Osteoblast (primary cell): ENCODE data around the gene BCAS3. TPM values are rescaled to one million over a fixed set of nuclear protein-coding genes. Genes with fewer than 3 reads are reported as not detected.
A peak's percentile ranks its signal among the peaks of the same experiment; 100 is the strongest.

ENCODE experiments used
- DNase-seq: peaks from one replicate; pipeline ENCODE4 v3.0.0; 2011; ENCODE audit warnings: low spot score, mixed read lengths; ENCODE audit not compliant: insufficient read length; ENCODE audit errors: missing footprints
- H2AFZ ChIP-seq: 2 replicates; pipeline ENCODE4 v1.6.0; 2011; ENCODE audit warnings: mild to moderate bottlenecking, low read length
- H3K27ac ChIP-seq: 2 replicates; pipeline ENCODE4 v1.5.1; 2011; ENCODE audit warnings: mild to moderate bottlenecking, low read depth, low read length, moderate library complexity
- H3K27me3 ChIP-seq: 2 replicates; pipeline ENCODE4 v1.6.0; 2012; ENCODE audit warnings: mild to moderate bottlenecking, control low read depth, inconsistent platforms, low read length, moderate library complexity; ENCODE audit not compliant: insufficient read depth
- H3K36me3 ChIP-seq: 2 replicates; pipeline ENCODE4 v1.5.1; 2011; ENCODE audit warnings: mild to moderate bottlenecking, low read length, control low read depth, moderate library complexity; ENCODE audit not compliant: insufficient read depth
- H3K4me1 ChIP-seq: 2 replicates; pipeline ENCODE4 v1.5.1; 2011; ENCODE audit warnings: mild to moderate bottlenecking, low read length, control low read depth, moderate library complexity; ENCODE audit not compliant: insufficient read depth
- H3K4me2 ChIP-seq: 2 replicates; pipeline ENCODE4 v1.6.0; 2011; ENCODE audit warnings: mild to moderate bottlenecking, low read length; ENCODE audit not compliant: insufficient read depth
- H3K4me3 ChIP-seq: fragments of 200-600 bp; sonication (generic); 3 replicates; pipeline ENCODE4 v1.5.1; 2012; ENCODE audit warnings: mild to moderate bottlenecking, low read length, inconsistent platforms; ENCODE audit not compliant: insufficient read depth
- H3K79me2 ChIP-seq: 2 replicates; pipeline ENCODE4 v1.6.0; 2012; ENCODE audit warnings: mild to moderate bottlenecking, low read length, control low read depth, inconsistent platforms; ENCODE audit not compliant: insufficient read depth
- H3K9me3 ChIP-seq: 2 replicates; pipeline ENCODE4 v1.5.1; 2011; ENCODE audit warnings: low read depth, low read length, control low read depth
- H4K20me1 ChIP-seq: 2 replicates; pipeline ENCODE4 v1.6.0; 2012; ENCODE audit warnings: mild to moderate bottlenecking, low read length, control low read depth; ENCODE audit not compliant: insufficient read depth
- total RNA-seq: library from RNA; depleted of rRNA; stranded (reverse); fragments of >200 nt; gene quantifications from 2 replicates; pipeline ENCODE4 v1.2.3, GENCODE V29; 2012
- TF ChIP-seq, protein P1 (sequence below): IDR thresholded peaks from 2 replicates; pipeline ENCODE4 v1.5.1; 2011; ENCODE audit warnings: mild to moderate bottlenecking, low read depth, low read length, moderate library complexity; ENCODE audit errors: extremely low read depth

The BCAS3 gene
- 31.5 and 32.7 TPM in 2 replicates for total RNA-seq

DNA sequence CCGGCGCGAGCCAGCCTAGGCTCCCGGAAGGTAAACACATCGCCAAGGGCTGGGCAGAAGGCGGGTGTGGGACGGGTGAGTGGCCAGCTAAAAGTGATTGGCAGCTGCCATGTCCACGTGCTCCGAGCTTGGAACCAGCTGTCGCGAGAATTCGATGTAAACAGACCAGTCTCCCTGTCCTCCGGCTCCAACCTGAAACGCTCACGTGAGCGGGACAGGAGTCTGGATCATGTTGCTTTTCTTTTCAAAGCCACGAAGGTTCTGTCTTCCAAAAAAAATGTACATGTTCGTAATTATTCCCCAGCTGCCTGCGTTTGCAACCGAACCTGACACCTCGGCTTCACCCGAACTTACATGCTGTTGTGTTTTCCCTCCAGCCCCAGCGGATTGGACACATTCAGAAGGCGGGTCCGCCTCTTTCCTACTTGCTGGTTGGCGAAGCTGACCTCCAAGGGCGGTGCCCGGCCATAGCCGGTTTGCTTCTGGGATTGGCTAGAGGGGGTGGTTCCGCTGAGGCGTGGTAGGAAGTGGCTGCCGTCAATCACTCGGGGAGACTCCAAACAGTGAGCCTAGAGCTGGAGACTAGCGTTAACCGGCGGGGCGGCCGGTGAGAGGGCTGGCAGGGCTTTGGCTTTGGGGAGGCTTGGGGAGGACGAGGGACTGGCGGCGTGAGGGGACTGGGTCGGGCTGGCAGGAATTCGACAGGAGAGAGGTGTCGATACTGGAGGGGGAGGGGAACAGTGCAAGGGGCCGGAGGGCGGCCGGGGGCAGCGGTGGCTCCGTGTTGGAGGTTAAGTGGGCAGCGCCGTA is at the start of gene BCAS3:
Gene BCAS3, plus strand, starts transcription at position 544 of the 810 bp plus-strand sequence.
- peaks cover 8% of the 10 kb centered on the region for H3K79me2 ChIP-seq
- H3K36me3 ChIP-seq: no peaks in the 10 kb centered on the region
- H4K20me1 ChIP-seq: no peaks in the 10 kb centered on the region
- H3K27me3 ChIP-seq: no peaks in the 10 kb centered on the region
- peak within 1 kb of the TSS; percentile 97 for H2AFZ ChIP-seq
- peak within 1 kb of the TSS; percentile 95 for H3K4me2 ChIP-seq
- TF ChIP-seq, protein P1, sequence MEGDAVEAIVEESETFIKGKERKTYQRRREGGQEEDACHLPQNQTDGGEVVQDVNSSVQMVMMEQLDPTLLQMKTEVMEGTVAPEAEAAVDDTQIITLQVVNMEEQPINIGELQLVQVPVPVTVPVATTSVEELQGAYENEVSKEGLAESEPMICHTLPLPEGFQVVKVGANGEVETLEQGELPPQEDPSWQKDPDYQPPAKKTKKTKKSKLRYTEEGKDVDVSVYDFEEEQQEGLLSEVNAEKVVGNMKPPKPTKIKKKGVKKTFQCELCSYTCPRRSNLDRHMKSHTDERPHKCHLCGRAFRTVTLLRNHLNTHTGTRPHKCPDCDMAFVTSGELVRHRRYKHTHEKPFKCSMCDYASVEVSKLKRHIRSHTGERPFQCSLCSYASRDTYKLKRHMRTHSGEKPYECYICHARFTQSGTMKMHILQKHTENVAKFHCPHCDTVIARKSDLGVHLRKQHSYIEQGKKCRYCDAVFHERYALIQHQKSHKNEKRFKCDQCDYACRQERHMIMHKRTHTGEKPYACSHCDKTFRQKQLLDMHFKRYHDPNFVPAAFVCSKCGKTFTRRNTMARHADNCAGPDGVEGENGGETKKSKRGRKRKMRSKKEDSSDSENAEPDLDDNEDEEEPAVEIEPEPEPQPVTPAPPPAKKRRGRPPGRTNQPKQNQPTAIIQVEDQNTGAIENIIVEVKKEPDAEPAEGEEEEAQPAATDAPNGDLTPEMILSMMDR: no peak
- peaks cover 11% of the 10 kb centered on the region for H3K4me1 ChIP-seq
- H3K27ac ChIP-seq: peak within 1 kb of the TSS; percentile 71
- no peaks in the 10 kb centered on the region for H3K9me3 ChIP-seq
- H3K4me3 ChIP-seq: peak within 1 kb of the TSS; percentile 89
- DNase-seq: peak; percentile 99

DNA sequence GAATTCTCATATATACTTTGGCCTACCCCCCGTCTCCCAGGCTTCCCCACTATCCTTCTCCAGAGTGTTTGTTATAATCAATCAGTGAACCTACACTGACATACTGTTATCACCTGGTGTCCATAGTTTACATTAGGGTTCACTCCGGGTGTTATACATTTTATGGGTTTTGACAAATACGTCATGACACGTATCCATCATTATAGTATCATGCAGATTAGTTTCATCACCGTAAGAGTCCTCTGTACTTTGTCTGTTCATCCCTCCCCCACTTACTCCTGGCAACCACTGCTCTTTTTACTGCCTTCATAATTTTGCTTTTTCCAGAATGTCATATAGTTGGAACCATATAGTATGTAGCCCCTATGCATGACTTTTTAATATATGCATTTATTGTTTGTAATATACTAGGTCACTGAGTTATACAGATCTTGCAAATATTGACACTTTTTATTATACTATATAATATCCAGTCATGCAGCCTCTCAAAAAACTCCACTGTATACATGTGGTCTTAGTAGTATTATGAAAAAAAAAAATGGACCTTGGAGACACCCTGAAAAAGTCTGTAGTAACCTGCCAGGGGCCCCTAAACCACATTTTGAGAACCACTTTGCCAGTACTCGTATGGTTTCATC is 49.3 kb upstream of the BCAS3 start:
- DNase-seq: no peak
- H3K27me3 ChIP-seq: no peaks in the 10 kb centered on the region
- peaks cover 18% of the 10 kb centered on the region for H3K79me2 ChIP-seq
- no peaks in the 10 kb centered on the region for H3K4me1 ChIP-seq
- no peak overlapping the region for H3K27ac ChIP-seq
- peaks cover 4% of the 10 kb centered on the region for H3K36me3 ChIP-seq
- TF ChIP-seq, protein P1: no peak
- no peak overlapping the region for H3K4me3 ChIP-seq
- peaks cover 2% of the 10 kb centered on the region for H4K20me1 ChIP-seq
- H3K9me3 ChIP-seq: no peaks in the 10 kb centered on the region
- H3K4me2 ChIP-seq: no peak overlapping the region
- H2AFZ ChIP-seq: no peak overlapping the region

DNA sequence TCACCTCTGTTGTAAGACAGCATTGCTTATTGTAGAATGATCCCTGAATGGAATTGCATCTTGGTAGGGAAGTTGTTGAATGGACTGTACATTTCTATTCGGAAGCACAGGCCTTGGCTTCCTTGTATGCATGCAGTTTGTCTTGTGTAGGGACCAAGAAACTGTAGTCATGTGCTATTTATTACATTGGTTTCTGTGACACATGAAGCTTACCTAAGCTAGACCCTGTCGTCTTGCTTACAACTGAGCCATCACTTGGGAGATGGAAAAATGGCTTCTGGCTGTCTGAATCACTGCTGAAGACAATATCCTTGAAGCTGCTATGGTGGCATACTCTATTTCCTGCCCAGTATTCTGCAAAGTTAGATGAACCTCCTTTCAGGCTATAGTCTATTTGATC is 48.5 kb upstream of the BCAS3 start:
- TF ChIP-seq, protein P1: no peak
- Histone ChIP-seq H3K4me3 (no peak overlapping the region), H3K36me3 (peaks cover 4% of the 10 kb centered on the region), H3K27ac (no peak overlapping the region), H3K4me2 (no peak overlapping the region), H3K9me3 (no peaks in the 10 kb centered on the region), H3K4me1 (no peaks in the 10 kb centered on the region), H4K20me1 (peaks cover 2% of the 10 kb centered on the region), H2AFZ (no peak overlapping the region), H3K27me3 (no peaks in the 10 kb centered on the region), H3K79me2 (peaks cover 15% of the 10 kb centered on the region)
- DNase-seq: no peak

DNA sequence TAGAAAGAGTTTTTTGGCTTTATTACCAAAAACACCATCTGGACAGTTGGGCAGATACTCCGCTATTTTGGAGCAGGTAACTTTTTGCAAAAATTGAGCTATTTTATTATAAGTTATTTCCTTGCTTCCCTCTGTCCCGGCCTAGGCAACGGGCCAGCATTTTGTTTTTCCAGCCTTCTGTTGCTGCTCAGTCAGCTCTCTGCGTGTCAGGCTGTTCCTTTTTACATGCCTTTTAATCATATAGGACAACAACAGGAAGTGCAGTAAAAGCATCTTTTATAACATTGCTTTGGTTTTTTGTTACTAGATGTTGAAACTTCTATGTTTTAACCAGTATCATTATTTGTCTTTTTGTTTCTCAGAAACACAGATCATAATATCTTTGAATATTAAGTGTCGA is 47.3 kb upstream of the BCAS3 start:
- peak; percentile 18 for DNase-seq
- peaks cover 15% of the 10 kb centered on the region for H3K79me2 ChIP-seq
- no peaks in the 10 kb centered on the region for H3K4me1 ChIP-seq
- no peaks in the 10 kb centered on the region for H3K9me3 ChIP-seq
- TF ChIP-seq, protein P1: no peak
- H3K27me3 ChIP-seq: no peaks in the 10 kb centered on the region
- H3K36me3 ChIP-seq: peaks cover 10% of the 10 kb centered on the region
- H2AFZ ChIP-seq: no peak overlapping the region
- peak overlapping the region; percentile 31 for H3K27ac ChIP-seq
- H4K20me1 ChIP-seq: peaks cover 2% of the 10 kb centered on the region
- no peak overlapping the region for H3K4me2 ChIP-seq
- H3K4me3 ChIP-seq: no peak overlapping the region
